Hepatic stellate cell (primary cell): ENCODE data around the gene TTC34.

Experiments
- DNase-seq: peaks from one replicate; pipeline ENCODE4 v3.0.0; 2011; ENCODE audit warnings: low spot score

TTC34 gene

DNA sequence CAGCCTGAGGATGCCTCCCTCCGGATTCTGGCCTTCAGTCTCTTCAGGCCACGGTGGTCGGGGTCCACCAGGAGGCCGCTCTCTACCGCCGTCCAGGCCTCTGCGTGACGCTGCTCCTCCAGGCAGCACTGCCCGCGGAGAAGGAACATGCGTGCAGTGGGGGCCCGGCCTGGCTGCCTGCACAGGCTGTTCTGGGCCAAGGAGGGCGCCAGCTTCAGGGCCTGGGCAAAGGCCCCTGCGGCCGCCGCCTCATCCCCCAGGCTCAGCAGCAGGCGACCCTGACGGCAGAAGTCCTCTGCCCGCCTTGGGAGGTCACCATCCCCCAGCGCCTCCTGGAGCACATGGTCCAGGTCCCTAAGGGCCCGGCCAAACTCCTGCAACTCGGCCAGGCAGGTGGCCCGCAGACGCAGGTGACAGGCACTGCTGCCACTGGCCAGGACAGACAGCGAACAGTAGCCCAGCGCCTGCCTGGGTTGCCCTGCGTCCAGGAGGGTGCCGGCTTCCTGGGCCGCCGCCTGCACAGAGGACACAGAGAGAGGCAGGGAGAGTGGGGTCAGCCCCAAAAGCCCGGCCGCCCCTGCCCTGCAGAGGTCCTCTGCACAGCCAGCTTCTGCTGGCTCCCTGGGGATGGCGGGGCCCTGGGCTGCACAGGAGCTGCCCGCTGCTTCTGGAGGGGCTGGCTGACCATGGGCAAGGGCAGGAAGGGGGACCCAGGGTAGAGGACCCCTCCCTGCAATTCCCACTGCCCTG, 159.9 kb downstream of the TTC34 start:
- DNase-seq: no peak

DNA sequence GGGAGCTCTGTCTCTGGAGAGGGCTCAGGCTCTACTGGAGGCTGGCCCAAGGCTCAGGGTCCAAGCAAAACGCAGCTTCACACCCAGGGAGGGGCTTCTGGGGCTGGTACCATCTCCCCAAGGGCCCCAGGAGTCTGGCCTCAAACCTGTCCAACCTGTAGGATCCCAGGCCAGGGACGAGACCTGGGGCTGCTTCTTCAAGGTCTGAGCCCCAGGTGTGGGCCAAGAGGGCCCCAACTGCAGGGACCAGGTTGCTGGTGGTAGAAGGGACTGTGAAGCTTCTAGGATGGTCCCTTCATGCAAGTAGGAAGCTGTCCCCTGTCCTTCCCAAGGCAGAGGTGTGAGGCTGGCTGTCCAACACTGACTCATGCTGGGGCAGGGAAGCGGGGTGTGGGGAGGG, 160.9 kb downstream of the TTC34 start:
- DNase-seq: no peak

DNA sequence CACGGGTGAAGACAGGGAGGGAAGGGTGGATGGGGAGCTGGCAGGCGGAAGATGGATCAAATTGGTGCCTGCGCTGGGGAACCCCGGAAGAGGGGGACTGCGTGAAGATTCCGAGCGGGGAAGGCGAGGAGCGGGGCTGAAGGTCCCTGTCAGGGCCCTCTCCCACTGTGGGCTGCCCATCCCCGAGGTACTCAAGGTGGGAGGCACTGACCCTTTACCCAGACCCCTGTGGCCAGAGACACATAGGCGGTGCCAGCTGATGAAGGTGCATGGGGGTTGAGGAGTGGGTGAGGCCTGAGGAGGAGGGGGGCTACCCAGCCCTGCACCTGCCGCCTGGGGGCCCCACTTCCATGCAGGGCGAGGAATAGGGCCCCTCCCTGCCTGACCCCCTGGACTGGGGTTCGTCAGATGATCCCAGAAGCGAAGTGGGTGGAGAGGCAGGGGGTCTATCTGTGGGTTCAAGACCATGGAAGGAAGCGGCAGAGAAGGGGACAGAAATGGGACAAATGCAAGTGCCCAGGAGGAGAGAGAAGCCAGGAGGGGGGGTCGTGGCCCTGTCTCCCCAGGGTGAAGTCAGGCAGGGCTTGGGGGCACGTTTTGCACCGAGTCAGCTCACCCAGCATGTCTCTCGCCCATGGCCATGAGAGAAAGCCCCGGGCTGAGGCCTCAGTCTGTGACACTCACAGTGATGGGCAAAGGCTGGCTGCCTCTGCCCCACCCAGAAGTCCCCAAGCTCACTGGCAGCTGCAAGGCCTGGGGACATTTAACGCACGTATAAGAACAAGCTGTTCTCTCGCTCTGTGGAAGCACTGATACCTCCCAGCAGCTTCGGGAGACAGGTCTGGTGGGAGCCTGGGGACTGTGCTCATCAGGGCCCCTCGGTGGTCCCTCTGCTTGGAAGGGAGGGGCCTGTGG, 161.6 kb downstream of the TTC34 start:
- DNase-seq: no peak

DNA sequence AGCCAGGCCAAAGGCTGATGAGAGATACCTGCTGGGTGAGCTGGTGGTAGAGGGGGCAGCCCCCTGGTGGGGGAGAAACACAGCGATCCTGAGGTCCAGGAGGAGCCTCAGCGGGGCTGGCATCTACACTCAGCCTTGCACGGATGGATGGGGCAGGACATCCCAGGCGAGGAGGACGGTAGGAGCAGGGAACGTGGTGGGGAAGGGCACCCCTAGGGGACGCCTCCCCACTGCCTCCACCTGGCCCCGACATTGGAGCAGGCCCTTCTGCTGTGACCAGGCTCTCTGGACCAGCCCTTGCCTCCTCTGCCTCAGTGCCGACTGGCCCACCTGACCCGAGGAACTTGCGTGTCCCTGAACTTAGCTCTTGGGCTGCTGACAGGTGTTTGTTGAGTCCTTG, 162.3 kb downstream of the TTC34 start:
- DNase-seq: no peak

DNA sequence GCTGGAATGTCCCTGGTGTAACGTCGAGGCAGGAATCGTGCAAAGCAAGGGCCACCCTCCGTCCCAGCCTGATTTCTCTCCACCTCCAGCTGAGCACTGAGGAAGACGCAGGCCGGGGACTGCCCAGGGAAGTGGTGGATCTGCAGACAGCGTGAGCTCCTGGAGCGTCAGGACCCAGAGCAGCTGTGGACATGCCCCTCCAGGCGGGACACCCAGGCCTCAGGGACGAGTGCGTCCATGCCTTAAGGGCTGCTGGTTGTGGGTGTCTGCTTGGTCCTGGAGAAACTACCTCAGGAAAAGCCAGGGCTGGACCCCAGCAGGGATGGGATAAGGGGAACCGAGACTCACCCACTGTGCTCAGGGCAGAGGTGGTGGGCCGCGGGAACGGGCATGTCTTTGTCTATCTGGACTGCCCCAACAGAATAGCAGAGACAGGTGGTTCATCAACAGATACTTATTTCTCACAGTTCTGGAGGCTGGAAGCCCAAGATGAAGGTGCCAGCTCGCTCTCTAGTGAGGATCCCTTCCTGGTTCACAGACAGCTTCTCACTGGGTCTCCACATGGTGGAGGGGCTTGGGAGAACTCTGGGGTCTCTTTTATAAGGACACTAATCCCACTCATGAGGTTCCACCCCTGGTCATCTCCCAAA, 162.9 kb downstream of the TTC34 start:
- DNase-seq: no peak

DNA sequence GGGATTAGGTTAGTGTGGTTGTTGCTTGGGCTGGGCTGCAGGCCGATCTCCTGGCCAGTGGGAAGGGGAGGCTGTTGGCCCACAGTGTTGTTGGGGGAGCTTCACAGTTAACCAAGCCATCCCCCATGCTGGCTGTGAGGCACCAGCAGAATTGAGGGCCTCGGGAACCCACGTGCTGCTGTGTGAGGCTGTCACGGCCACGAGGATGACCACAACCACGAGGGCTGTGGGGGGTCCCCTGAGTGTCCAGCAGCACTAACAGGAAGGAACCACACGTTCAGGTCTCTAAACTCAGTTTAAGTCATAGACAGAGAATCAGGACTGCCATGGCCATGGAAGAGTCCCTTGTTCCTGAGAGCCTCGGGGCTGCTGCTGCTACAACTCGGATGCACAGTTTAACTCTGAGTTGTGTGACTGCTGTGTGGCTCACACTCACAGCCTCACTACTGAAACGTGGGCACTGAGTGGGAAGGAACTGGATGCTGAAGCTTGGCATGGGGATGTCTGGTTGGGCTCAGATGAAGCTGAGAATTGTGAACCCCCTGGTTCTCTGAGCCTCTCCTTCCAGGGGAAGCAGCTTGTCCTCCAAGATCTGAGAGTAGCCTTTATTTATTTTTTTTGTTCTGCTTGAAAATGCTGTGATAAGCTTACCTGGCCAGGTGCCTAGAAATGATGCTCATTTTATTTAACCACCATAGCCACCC, 163.9 kb downstream of the TTC34 start:
- no peak for DNase-seq

DNA sequence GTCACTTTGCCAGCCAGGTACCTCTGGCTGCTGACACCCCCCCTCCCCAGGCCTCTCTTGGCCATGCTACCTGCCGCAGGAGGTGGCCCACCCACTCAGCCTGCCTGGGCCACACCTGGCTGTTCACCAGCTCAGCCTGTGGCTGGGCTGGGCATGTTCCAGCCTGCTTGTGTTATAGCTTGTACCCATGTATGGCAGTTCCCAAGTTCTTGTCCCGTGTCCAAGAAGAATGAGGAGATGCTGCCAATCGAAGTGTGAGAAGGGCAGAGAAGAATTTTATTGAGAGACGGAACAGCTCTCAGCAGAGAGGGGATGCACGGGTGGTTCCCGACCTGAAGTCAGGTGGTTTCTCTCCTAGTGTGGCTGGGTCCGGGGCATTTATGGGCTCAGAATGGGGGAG, 164.8 kb downstream of the TTC34 start:
- DNase-seq: no peak

DNA sequence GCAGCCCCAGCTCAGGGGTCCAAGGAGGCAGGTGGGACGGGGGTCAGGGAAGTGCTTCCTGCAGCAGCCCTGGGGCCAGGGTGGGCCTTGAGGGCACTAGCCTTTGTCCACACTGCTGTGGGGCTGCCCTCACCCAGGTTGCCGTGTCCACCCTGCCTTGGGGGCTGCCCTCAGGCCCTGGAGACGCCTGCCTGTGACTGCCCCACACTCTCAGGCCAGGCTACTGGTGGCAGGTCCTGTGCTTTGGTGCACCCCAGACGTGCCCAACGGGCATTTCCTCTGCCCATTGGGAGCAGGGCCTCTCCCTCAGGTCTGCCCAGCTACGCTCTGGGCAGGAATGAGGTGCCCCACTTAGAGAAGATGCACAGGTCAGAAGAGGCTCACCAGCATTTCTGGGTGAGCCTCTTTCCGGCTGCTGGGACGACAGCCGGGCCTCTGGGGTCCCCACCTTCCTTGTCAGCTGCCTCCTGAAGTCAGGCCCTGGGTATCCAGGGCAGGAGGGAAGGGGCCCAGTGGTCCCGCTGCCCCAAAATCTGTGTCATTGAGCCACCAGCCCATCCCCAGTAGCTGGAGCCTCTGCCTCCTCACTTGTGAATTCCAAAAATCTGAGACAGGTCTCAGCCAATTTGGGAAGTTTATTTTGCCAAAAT, 166.0 kb downstream of the TTC34 start:
- no peak for DNase-seq

DNA sequence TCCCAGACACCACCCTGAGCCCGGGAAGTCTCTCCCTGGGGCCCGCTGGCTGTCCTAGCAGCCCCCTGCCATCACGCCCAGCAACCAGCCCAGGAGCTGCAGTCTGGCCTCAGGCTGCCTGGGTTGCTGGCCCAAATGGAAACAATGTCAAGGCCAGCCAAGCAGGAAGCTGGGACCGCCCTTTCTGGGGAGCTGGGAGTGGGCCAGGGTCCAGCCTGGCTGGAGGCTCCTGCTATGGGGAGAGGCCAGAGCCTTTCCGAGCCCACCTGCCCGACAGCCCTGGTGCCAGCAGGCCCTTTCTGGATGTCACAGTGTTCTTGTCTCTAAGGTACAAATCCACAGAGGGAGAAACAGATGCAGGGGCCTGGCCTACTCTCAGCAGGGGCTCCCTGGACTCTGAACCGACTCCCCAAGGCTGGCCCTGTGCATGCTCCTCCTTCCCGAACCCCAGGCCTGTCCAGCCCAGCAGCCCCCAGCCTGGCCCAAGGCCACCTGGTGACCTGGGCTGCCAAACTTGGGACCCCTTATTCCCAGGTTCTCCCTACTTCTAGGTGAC, 167.5 kb downstream of the TTC34 start:
- DNase-seq: no peak

DNA sequence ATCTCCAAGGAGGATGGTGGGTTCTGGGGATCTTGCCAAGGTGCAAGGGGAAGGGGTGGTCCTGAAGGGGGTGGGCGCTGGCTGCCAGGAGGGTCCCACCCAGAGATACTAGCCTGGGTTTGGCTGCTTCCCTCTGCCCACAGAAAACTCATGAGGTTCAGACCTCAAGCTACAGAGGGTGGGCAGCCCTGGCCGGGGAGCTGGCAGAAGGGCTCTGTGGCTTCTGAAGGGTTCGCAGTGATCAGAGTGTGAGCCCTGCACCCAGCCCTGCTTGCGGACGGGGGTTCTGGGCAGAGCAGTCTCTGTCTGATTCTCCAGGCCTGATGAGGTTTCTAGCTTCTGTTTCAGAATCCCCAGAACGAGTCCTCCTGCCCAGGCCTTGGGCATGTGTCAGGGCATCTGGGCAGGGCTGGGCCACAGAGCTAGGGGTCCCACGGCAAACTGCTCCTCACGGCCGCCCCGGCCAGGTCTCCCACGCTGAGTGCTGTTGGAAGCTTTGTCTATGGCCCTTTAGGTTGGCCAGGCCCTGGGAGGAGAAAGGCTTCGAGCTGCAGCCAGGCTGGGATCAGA, 168.0 kb downstream of the TTC34 start:
- no peak for DNase-seq

DNA sequence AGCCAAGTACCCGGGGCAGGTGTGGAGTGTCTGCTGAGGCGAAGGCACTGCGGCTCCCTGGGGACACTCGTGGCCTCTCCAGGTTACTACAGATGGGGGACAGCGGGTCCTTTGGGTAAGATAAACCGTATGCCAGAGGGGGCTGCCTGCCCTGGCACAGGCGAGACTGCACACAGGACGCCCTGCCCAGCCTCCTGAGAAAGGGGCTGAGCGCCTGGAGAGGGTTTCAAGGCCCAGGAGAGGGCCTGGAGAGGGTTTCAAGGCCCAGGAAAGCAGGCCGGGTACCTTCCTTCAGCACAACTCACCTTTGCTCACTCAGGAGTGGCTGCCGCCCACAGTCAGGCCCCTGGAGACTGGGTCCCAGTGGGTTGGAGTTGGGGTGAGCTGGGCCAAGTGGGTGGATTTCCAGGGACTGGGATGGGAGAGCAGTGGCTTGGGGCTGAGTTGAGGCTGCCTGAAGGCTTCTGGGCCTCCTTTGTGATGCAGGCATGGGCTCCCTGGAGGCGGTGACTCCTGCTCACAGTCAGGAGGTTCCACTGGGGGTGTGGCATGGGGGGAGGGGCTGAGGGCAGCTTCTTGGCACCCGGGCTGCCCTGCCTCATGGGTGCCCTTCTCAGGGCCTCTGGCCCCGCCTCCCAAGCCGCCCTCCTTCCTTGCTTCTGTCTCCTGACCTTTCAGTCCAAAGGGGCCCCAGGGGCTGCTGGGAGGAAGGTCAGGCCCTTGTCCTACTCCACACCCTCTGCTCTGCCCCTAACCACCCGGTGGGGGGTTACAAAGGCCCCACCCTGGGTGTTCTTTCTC, 168.7 kb downstream of the TTC34 start, which contains the start of gene MMEL1:
Gene MMEL1, minus strand, starts transcription at position 456 of the 801 bp plus-strand sequence. CDS start 3,532 bp downstream, outside the sequence.
- no peak for DNase-seq

DNA sequence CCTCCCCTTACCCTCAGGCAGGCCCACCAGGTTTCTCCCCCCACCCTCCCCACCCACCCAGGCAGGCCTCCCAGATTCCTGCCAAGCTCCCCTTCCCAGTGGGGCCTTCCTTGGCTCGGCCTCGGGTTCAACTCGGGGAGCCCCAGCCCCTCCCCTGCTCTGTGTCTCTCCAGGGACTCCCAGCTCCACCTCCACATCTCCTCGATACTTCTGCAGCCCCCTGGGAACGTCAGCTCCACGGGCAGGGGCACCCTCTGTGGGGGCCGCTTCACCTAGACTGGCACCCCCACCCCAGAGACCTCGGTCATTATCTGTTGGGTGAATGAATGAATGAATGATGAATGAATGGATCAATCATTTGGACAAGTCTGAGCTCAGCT, 169.5 kb downstream of the TTC34 start:
- no peak for DNase-seq

DNA sequence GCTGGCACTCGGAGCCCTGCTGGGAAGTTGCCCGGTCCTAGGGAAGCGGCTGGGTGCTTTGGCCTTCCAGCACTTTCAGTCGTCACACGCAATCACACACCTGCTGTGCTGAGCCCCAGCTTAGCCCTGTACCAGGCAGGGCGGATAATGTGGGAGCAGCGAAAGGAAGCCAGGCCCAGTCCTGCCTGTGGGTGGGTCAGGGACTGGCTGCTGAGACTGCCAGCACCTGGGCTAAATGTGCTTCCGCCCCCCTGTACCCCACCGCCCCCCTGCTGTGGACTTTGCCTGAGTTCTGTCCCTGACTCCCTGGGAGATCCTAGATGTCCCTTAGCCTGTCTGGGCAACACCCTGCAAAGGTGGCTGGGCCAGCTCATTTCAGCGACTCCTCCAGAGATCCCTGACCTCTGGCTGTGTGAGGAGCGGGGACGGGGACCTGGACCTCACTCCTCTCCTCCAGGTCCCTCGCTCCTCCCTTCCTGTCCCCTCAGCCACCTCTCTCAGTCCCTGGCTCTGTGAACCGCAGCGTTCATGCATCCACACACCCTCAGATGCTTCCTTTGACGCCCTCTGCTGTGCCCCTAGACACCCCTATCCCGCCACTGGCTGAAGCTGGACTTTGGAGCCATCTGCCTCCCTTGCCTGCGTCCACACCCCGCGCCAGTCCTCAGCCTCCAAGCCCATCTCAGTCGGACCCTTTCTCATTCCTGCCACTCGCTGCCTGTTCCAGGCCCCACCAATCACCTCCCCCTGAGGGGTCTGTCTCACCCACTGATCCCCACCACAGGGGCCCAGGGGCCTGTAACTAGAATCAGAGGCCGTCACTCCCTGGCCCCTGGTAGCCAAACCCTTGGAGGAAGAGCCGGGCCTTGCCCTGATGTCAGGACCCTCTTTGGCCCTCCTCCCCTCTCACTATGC, 170.1 kb downstream of the TTC34 start:
- DNase-seq: no peak

DNA sequence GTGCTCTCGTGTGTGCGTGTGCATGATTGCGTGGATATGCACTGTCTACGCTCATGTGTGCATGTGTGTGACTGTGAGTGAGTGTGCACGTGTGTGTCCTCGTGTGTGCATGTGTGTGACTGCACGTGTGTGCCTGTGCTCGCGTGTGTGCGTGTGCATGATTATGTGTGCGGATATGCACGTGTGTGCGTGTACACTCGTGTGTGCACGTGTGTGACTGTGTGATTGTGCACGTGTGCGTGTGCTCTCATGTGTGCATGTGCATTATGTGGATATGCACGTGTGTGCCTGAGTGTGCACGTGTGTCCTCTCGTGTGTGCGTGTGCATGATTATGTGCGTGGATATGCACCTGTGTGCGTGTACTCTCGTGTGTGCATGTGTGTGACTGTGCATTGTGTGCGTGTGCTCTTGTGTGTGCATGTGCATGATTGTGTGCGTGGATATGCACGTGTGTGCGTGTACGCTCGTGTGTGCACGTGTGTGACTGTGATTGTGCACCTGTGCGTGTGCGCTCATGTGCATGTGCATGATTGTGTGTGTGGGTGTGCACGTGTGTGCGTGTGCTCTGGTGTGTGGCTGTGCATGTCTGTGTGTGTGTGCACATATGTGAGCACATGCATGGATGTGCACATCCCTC, 170.9 kb downstream of the TTC34 start:
- DNase-seq: no peak

DNA sequence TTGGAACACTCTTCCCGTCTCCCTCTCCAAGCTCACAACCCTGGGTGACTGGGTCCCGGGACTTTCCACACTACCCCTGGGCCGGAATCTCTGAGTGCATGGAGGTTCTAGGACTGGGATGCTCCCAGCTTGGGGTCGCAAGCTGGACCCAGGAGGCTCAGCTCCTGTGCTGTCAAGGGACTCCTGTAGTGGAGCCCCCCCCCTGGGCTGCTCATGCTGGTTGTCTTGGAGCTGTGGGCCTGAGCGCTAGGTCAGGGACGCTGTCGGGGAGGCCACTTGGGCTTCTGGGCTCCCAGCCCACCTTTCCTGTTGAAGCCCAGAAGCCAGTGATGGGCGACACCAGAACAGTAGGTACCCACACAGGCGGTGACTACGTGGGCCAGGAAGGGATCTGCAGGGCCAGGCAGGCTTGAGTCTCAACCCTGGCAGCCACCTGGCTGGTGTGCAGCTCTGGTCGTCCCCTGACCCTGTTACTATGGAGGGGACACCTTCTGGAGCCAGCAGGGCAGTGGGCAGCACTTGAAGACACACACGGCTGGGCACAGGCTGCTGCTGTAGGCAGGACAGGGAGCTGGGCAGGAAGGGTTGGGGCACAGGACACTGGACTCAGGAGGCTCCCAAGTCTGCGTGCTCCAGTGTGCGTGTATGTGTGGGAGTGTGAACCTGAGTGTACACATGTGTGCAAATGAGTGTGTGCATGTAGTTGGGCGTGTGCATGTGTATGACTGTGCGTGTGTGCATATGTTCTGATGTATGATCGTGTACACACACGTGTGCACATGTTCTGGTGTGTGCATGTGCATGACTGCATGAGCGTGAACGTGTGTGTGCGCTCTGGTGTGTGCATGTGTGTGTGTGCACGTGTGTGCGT, 171.6 kb downstream of the TTC34 start:
- no peak for DNase-seq

DNA sequence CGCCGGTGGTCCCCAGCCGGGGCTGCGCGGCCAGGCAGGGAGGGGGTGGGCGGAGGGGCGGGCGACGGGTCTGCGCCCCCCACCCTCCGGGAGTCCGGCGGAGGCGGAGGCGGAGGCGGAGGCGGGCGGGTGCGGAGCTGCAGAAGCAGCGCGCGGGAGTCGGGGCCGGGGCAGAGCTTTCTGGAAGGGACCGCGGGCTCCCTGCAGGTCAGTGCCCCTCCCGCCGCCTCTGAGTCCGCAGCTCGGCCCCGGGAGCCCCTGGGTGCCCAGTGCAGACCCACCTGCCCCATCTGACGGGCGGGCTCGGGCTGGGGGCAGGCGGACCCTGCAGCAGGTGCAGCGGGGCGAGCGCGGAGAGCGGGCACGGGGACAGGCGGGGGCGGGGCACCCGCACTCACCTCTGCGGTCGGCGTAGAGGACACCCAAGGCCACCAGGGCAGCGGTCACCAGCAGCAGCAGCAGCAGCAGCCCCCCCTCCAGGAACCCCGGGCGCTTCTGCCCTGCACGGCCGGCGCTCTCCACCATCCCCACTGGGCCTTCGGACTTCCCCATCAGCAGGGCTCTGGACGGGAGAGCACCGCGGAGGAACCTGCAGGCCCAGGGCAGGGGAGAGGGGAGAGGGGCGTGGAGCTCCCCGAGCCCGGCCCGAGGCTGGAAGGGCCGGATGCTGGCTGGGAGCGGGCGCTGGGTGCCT, 172.4 kb downstream of the TTC34 start:
- no peak for DNase-seq
